HG03520 (cell line): ENCODE results near the gene PTBP2.

Experiments used
- ATAC-seq: cut with Tn5 transposase; IDR thresholded peaks from one replicate; pipeline ENCODE4 v1.9.1; 2021; ENCODE audit warnings: mild to moderate bottlenecking, moderate library complexity; ENCODE audit not compliant: unreplicated experiment

The PTBP2 gene

DNA sequence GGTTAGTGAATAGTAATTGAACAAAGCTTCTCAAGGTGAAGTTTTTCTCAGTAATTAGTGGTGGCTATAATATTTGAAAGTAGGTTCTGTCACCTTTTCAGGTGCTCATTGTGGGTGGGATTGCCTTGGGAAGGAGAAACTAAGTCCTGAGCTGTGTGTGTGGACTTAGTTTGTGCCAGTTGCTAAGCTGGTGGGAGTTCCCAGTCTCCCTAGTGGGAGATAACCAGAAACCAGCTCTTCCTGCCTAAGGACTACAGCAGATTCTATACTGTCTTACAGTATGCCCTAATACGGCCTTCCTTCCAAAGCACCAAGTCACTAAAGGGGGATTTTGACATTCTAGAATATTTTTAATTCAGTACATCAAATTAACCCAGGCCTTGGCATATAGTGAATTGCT, 94.3 kb downstream of the PTBP2 start:
- ATAC-seq: no peak

- no peak for ATAC-seq
Measured at GRCh38 chr1:96820107-96820506, 98.5 kb downstream of the PTBP2 start.

DNA sequence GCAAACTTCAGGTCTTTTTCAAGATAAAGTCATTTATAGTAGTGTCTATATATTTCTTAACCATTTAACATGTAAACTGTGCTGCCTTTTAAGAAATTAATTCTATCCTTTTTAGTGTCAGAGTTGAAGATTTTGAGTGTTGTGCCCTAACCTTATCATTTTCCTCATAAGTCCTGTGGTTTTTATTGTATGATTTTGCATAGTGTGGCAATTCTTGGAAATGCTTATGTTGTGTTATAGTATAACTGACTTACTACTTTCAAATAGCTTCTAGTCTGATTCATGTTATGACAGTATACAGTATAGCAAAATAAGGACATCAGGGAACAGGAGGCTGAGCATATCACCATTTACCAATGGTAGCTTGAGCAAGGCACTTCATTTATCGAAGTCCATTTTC, 99.1 kb downstream of the PTBP2 start:
- ATAC-seq: no peak

GRCh38 chr1:96825231-96825630, 103.6 kb downstream of the PTBP2 start:
- no peak for ATAC-seq

GRCh38 chr1:96825950-96826576, 104.5 kb downstream of the PTBP2 start:
- no peak for ATAC-seq

- no peak for ATAC-seq
Measured at GRCh38 chr1:96833376-96833775, 111.8 kb downstream of the PTBP2 start.

- ATAC-seq: no peak
Measured at GRCh38 chr1:96834986-96835385, 113.4 kb downstream of the PTBP2 start.

- no peak for ATAC-seq
Measured at GRCh38 chr1:96837057-96837780, 115.6 kb downstream of the PTBP2 start.

DNA sequence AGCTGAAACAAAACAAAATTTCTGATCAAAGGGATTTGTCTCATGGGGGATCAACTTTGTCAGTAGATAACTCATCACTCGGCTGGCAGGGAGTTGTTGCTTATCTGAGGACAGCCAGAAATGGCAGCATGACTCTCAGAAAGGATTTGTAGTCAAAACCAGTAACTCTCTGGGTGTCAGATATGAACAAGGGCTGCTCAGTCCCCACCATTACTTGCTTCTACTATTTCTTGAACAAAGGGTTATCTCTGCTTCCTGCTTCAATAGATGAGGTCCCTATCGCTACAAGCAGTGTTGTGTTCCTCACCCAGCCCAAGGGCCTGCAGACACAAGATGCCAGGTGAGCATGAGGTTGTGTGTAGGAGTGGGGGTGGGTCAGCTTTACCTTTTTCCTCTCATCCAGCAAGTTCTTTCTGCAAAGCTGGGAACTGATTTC, 116.2 kb downstream of the PTBP2 start:
- ATAC-seq: no peak

DNA sequence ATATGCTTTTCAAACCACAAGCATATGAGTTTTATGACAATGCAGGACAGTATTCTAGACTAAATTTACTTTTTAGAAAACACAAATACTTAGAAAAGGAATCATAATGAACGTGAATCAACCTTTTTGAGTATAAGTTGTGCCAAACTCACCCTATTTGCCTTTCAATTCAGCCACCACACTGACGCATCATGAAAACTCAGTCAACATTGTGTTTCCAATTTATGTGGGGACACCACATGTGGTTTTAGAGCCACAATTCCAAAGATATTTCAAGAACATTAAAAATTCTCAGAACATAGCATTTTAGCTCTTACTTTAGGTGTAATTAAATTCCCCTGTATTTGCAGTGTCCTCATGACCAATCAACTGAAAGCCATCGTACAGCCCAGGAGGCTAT, 118.8 kb downstream of the PTBP2 start:
- no peak for ATAC-seq

DNA sequence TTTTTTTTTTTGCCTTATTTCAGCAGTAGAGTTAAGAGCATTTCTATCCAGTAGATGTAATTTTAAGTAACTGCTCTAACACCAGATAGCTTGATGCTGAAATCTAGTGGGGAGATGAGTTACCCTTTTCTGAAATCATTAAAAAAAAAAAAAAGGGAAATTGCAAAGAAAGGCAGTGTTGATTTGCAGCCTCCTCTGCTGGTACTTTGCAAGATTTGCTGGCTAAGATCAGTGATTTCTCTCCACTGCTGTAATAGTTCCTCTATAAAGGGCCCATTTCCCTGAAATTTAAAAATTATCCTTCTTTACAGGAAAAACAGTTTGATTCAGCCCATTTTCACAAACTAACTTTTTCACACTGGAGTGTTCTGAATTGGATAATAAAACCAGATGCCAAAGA, 120.6 kb downstream of the PTBP2 start:
- ATAC-seq: no peak

DNA sequence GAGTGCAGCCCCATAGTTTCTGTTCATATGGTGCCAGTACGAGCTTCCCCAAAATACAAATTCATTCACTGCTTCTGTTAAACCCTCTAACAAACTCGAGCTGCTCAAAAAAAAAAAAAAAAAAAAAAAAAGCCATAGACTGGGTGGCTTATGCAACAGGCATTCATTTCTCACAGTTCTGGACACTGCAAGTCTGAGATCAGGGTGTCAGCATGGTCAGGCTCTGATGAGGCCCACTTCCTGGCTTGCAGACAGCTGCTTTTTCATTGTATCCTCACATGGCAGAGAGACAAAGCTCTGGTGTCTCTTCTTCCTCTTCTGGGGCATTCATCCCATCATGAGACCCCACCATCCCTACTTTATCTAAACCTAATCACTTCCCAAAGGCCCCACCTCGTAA, 121.6 kb downstream of the PTBP2 start:
- ATAC-seq: no peak

GRCh38 chr1:96843601-96844000, 122.0 kb downstream of the PTBP2 start:
- ATAC-seq: no peak

DNA sequence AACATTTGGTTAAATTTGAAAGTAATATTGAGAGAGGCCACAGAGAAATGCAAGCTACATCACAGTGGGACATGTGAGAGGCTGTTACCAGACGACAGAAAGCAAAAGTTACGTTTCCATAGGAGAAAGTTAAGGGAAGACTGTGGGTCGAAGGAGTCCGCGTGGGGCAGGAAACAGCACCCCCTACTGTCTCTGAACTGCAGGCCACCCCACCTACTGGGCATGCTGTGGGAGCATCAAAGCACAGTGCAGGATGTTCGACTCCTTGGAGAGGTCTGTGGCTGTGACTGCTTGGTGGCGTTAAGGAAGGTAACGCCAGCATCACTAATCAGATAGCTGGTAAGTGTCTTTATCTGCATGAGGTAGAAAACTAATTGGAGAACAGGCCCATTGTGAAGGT, 123.9 kb downstream of the PTBP2 start:
- no peak for ATAC-seq

- ATAC-seq: no peak
Measured at GRCh38 chr1:96861836-96862235, 140.3 kb downstream of the PTBP2 start.

GRCh38 chr1:96863449-96863848, 141.9 kb downstream of the PTBP2 start:
- ATAC-seq: no peak
